Smooth muscle cell (in vitro differentiated cells): ENCODE data around the gene PTS. TPM values are rescaled to one million over a fixed set of nuclear protein-coding genes. Genes with fewer than 3 reads are reported as not detected.

ENCODE experiments used
- DNase-seq: peaks from one replicate; lab custom pipeline; 2025; ENCODE audit not compliant: unreplicated experiment; lab: John Stamatoyannopoulos, UW
- H2AFZ ChIP-seq: fragments of 200-600 bp; sonication (generic); 2 replicates; pipeline ENCODE4 v1.6.0; 2016; ENCODE audit warnings: antibody characterized with exemption, low read depth, mild to moderate bottlenecking
- H3F3A ChIP-seq: fragments of 200-600 bp; sonication (generic); 2 replicates; pipeline ENCODE4 v1.6.0; 2017; ENCODE audit warnings: antibody characterized with exemption, low read depth
- H3K27ac ChIP-seq: fragments of 200-600 bp; sonication (generic); 2 replicates; pipeline ENCODE4 v1.5.1; 2016; ENCODE audit warnings: low read depth, mild to moderate bottlenecking
- H3K27me3 ChIP-seq: fragments of 200-600 bp; sonication (generic); 2 replicates; pipeline ENCODE4 v1.6.1; 2016; ENCODE audit warnings: low read depth, mild to moderate bottlenecking
- H3K36me3 ChIP-seq: fragments of 200-600 bp; sonication (generic); 2 replicates; pipeline ENCODE4 v1.5.1; 2016; ENCODE audit warnings: low read depth
- H3K4me1 ChIP-seq: fragments of 200-600 bp; sonication (generic); 2 replicates; pipeline ENCODE4 v1.5.1; 2016; ENCODE audit warnings: low read depth
- H3K4me2 ChIP-seq: fragments of 200-600 bp; sonication (generic); 2 replicates; pipeline ENCODE4 v1.6.0; 2016; ENCODE audit warnings: mild to moderate bottlenecking
- H3K4me3 ChIP-seq: fragments of 200-600 bp; sonication (generic); 2 replicates; pipeline ENCODE4 v1.5.1; 2016; ENCODE audit warnings: mild to moderate bottlenecking
- H3K79me2 ChIP-seq: fragments of 200-600 bp; sonication (generic); 2 replicates; pipeline ENCODE4 v1.6.0; 2016; ENCODE audit warnings: low read depth, mild to moderate bottlenecking
- H3K9ac ChIP-seq: fragments of 200-600 bp; sonication (generic); 2 replicates; pipeline ENCODE4 v1.6.0; 2016; ENCODE audit warnings: low read depth
- H3K9me3 ChIP-seq: fragments of 200-600 bp; sonication (generic); replicated peaks from 2 replicates; pipeline ENCODE4 v1.5.1; 2016; ENCODE audit warnings: low read depth
- H4K20me1 ChIP-seq: fragments of 200-600 bp; sonication (generic); 2 replicates; pipeline ENCODE4 v1.6.0; 2016; ENCODE audit warnings: low read depth
- CTCF ChIP-seq: fragments of 200-600 bp; sonication (generic); IDR thresholded peaks from 2 replicates; pipeline ENCODE4 v1.5.1; 2017; ENCODE audit warnings: borderline replicate concordance, mild to moderate bottlenecking, antibody characterized with exemption; ENCODE audit not compliant: insufficient read depth, poor library complexity, severe bottlenecking
- WGBS: methylation state at CpG from one replicate; pipeline ENCODE4 v1.1.7; 2016; ENCODE audit warnings: low lambda C conversion rate; 5-methylcytosine and 5-hydroxymethylcytosine counted together
- polyA plus RNA-seq: library from polyadenylated mRNA; unstranded; fragments of >200 nt; fragmentation: Nextera tagmentation; extraction: Ambion mirVana; gene quantifications from 2 replicates; pipeline ENCODE4 v1.2.1, GENCODE V29; 2016
- total RNA-seq: library from RNA; depleted of rRNA; stranded (reverse); fragments of >200 nt; gene quantifications from 2 replicates; pipeline ENCODE4 v1.2.3, GENCODE V29; 2014

PTS gene
- total and polyA plus RNA-seq, 2 experiments from 2014 or later, result 70.9 to 75.4 TPM

- no peak for DNase-seq
Measured at GRCh38 chr11:112269139-112269538, 42.9 kb downstream of the PTS start.

GRCh38 chr11:112270551-112271180, 44.4 kb downstream of the PTS start:
- Histone ChIP-seq H3K4me1 (peaks cover 4% of the 10 kb centered on the region), H4K20me1 (no peaks in the 10 kb centered on the region), H3K27ac (no peak overlapping the region), H3K27me3 (no peaks in the 10 kb centered on the region), H3K4me2 (no peak overlapping the region), H3F3A (peaks cover 10% of the 10 kb centered on the region), H3K36me3 (no peaks in the 10 kb centered on the region), H3K79me2 (no peaks in the 10 kb centered on the region), H3K4me3 (no peak overlapping the region), H3K9me3 (no peaks in the 10 kb centered on the region), H2AFZ (no peak overlapping the region), H3K9ac (no peak overlapping the region)
- 68% methylated on average over 12 of the region's 12 CpGs for WGBS
- no peak for DNase-seq
- TF ChIP-seq CTCF, result no peak

More at GRCh38 chr11:112269139-112269538, 42.9 kb downstream of the PTS start:
- Histone ChIP-seq H2AFZ (no peak overlapping the region), H3K27ac (no peak overlapping the region), H3K4me2 (no peak overlapping the region), H4K20me1 (no peaks in the 10 kb centered on the region), H3K4me3 (no peak overlapping the region), H3F3A (peaks cover 10% of the 10 kb centered on the region), H3K27me3 (no peaks in the 10 kb centered on the region), H3K9ac (no peak overlapping the region), H3K79me2 (no peaks in the 10 kb centered on the region), H3K9me3 (no peaks in the 10 kb centered on the region), H3K4me1 (peaks cover 4% of the 10 kb centered on the region), H3K36me3 (no peaks in the 10 kb centered on the region)
- no peak for TF ChIP-seq CTCF
- 78% methylated on average over 6 of the region's 6 CpGs for WGBS

- no peaks in the 10 kb centered on the region for H3K79me2 ChIP-seq
- no peak for TF ChIP-seq CTCF
- no peak overlapping the region for H3K4me2 ChIP-seq
- no peaks in the 10 kb centered on the region for H3K9me3 ChIP-seq
- peaks cover 5% of the 10 kb centered on the region for H3F3A ChIP-seq
- no peaks in the 10 kb centered on the region for H3K36me3 ChIP-seq
- WGBS, result 91% methylated on average over 4 of the region's 4 CpGs
- H3K4me1 ChIP-seq, result peaks cover under 1% of the 10 kb centered on the region
- no peak overlapping the region for H3K4me3 ChIP-seq
- no peak overlapping the region for H3K9ac ChIP-seq
- no peak overlapping the region for H2AFZ ChIP-seq
- H3K27me3 ChIP-seq, result no peaks in the 10 kb centered on the region
- DNase-seq, result no peak
- no peaks in the 10 kb centered on the region for H4K20me1 ChIP-seq
- no peak overlapping the region for H3K27ac ChIP-seq
Measured at GRCh38 chr11:112271242-112271641, 45.0 kb downstream of the PTS start.

GRCh38 chr11:112273066-112273465, 46.8 kb downstream of the PTS start:
- H4K20me1 ChIP-seq, result no peaks in the 10 kb centered on the region
- no peaks in the 10 kb centered on the region for H3K9me3 ChIP-seq
- no peaks in the 10 kb centered on the region for H3F3A ChIP-seq
- no peak for DNase-seq
- H3K9ac ChIP-seq, result no peak overlapping the region
- H3K27ac ChIP-seq, result no peak overlapping the region
- no peak overlapping the region for H3K4me2 ChIP-seq
- no peaks in the 10 kb centered on the region for H3K36me3 ChIP-seq
- no peak overlapping the region for H2AFZ ChIP-seq
- WGBS, result 90% methylated on average over 1 of the region's 1 CpG
- H3K4me3 ChIP-seq, result no peak overlapping the region
- TF ChIP-seq CTCF, result no peak
- H3K79me2 ChIP-seq, result no peaks in the 10 kb centered on the region
- no peaks in the 10 kb centered on the region for H3K4me1 ChIP-seq
- no peaks in the 10 kb centered on the region for H3K27me3 ChIP-seq
